Occipital lobe (tissue), 2 donors: ENCODE measurements around the gene GPSM1. TPM values are rescaled to one million over a fixed set of nuclear protein-coding genes. Genes with fewer than 3 reads are reported as not detected.

ENCODE experiments used
- DNase-seq: peaks from one replicate; lab custom pipeline; 2025; lab: John Stamatoyannopoulos, UW
- total RNA-seq: library from RNA; depleted of rRNA; stranded (reverse); fragments of >200 nt; gene quantifications from one replicate; pipeline ENCODE4 v1.2.3, GENCODE V29; 2014

The GPSM1 gene
- total RNA-seq, 1 donor from 2014 or later, result 73.6 TPM

DNA sequence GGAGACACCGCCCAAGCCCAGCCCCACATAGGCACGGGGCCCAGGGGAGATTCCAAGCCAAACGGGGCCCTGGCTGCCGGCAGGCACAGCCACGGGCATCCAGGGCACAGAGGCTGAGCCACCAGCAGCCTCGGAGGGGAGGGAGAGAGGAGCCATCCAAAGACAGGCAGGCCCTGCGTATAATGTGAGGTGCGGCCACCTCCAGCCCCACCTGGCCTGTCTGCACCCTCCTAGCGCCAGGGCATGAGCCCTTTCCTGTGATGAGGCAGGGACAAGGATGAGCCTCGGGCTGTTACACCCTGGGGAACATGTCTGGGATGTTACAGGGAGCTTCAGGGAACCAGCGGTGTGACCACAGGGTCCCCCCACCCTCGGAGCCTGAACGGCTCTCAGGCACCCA is 22.4 kb upstream of the GPSM1 start:
- DNase-seq, result no peak

DNA sequence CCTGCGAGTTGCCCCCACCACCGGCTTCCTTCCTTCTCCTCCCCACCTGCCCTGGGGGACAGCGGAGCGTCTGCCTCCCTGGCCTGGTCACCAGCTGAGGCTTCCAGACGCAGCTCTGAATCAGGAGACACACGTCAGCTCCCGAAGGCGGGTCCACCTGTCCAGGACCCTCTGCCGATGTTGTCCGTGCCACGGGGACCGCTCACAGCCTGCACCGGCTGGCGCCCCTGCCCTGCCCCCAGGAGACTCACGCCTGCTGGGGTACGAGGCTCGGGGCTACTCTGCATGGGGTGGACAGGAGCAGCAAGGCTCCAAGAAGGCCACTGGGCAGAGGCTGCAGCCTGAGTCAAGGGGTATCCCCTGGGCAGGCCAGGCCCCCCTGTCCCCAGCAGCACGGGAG is 21.5 kb upstream of the GPSM1 start:
- no peak for DNase-seq

DNA sequence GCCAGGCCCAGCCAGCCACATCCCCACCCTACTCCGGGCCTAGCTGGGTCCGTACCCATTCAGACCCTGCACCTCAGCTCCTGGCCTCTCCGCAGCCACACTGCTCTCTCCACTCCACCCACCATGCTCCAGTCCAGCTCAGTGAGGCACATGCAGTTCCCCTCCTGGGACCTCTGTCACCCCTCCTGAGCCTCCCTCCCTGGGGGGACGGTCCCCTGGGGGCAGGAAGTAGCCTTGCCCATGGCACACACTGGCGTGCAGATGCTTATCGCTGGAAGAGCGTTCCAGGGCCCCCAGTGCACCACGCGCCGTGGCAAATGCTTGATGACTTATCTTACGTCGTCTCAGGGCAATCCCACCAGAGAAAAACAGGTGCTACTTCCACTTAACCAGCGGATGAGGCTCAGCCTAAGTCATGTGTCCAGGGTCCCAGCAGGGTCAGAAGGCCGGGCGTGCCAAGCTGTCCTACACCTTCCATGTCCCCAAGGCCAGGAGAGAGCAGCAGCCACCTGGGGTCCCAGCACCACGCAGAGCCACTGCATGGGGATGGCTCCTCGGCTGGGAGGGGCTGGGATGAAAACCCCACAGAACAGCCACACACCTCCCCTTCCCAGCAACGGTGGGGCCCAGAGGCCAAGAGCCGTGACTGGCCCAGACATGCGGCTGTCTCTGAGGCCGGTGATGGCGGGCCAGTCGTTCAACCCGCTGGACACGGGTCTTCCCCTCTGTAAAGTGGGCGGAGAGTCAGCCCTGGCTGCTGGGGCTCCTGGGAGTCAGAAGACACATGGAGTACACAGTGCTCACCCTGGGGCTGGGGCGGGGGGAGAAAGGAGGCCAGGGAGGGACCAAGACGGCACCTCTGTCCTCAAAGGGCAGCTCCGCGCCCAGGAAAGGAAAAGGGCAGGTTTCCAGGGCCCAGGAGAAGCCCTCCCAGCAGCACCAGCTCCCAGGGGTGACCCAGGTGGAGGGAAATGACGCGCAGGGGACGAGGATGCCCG is 20.8 kb upstream of the GPSM1 start:
- DNase-seq, result no peak

DNA sequence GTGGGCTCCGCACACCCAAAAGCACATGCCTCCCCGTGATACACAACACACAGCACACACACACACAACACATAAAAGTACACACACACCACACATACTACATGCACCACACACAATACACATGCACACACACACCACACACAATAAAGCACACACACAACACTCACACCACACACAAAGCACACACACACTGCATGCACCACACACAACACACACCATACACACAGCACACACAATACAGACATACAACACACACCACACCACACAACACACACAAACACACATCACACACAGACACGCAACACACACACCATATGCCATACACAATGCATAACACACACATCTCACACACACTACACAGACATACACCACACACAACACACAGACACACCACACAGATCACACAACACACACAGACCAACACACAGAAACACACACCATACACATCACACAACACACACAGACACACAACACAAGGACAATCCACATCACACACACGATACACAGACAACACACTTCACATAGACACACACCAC is 20.1 kb upstream of the GPSM1 start:
- DNase-seq, result no peak

DNA sequence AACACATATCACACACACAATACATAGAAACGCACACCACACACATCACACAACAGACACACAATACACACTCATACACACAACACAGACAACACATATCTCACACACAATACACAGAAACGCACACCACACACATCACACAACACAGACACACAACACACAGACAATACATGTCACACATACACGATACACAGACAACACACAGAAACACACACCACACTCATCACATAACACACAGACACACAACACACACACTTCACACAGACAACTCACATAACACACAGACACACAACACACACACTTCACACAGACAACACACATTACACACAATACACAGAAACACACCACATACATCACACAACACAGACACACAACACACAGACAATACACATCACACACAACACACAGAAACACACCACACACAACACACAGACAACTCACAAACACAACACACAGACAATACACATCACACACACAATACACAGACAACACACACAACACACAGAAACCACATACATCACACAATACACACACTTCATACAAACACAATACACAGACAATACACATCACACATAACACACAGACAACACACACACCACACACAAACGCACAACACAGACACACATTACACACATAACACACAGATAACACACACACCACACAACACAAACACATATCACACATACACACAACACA is 19.2 kb upstream of the GPSM1 start:
- DNase-seq, result no peak

DNA sequence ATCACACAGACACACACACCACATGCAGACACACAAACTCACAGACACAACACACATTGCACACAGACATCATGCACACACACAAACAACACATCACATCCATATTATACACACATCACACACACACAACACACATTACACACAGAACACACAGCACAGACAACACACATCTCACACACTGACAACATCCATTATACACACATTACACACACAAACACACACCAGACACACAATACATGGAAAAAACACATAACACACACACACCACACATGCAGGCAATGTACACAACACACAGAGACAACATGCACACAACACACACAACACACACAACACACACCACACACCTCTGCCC is 18.7 kb upstream of the GPSM1 start:
- DNase-seq, result no peak

DNA sequence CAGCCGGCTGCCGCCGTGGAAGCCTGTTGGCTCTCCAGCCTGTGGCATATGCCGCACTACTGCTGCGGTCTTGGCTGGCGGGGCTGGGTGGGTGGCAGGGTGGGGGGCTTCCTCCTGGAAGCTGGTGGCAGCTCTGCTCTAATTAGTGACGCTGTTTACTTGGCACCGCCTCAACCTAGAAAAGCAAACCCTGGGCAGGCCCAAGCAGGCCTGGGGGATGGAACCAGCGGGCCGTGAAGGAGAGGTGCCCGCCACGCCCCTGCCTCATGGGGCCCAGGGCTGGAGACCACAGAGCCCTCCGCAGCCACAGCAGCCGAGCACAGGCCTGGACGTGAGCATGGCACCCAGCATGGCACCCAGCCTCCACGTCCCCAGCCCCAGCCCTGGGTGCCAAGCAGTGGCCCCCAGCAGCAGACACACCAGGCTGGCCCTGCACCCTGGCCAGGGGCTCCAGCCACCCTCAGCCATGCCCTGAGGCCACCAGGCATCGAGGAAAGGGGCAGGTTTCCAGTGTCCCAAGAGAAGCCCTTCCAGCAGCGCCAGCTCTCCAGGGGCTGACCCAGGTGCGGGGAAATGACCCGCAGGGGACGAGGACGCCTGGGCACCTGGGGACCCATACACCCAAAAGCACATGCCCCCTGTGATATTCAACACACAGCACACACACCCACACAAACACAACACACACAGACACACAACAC is 18.1 kb upstream of the GPSM1 start:
- DNase-seq, result no peak

DNA sequence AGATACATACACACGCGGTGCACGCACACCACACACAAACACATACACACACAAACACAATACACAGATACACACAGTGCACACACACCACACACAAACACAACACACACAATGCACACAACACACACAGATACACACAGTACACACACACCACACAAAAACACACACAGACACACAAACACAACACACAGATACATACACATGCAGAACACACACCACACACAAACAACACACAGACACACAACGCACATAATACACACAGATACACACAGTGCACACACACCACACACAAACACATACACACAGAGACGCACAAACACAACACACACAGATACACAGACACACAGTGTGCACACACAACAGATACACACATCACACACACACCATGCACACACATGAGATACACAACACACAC is 17.5 kb upstream of the GPSM1 start:
- DNase-seq, result no peak

DNA sequence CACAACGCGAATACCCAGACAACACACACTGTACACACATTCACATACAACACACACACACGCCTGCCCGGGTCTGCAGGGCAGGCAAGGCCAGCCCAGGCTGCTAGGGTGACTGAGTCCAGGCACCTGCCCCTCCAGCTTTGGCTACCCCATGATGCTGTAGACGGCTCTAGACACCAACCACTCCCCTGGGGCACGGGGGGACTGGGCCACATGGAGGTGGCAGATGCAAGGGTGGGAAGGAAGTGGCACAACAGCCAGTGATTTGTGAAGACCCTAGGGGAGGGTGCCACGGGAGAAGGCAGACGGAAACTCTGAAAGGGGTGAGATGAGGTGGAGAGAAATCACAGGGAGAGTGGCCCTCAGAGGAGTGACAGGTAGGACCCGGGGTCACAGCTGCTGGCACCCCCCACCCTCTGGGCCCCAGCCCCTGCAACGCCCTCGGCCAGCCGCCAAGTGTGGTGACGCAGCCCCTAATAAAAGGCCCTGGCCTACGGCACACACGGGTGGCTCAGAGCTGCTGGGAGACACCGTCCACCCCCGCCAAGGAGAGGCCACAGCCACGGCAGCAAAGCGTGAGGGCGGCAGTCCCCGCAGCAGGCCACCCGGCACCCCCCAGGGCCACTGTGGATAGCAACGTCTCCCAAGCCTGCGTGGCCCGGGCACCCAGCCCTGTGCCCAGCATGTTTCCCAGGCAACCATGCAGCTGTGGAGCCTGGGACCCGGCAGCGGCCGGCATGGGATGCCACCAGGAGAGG is 16.9 kb upstream of the GPSM1 start:
- DNase-seq, result no peak

DNA sequence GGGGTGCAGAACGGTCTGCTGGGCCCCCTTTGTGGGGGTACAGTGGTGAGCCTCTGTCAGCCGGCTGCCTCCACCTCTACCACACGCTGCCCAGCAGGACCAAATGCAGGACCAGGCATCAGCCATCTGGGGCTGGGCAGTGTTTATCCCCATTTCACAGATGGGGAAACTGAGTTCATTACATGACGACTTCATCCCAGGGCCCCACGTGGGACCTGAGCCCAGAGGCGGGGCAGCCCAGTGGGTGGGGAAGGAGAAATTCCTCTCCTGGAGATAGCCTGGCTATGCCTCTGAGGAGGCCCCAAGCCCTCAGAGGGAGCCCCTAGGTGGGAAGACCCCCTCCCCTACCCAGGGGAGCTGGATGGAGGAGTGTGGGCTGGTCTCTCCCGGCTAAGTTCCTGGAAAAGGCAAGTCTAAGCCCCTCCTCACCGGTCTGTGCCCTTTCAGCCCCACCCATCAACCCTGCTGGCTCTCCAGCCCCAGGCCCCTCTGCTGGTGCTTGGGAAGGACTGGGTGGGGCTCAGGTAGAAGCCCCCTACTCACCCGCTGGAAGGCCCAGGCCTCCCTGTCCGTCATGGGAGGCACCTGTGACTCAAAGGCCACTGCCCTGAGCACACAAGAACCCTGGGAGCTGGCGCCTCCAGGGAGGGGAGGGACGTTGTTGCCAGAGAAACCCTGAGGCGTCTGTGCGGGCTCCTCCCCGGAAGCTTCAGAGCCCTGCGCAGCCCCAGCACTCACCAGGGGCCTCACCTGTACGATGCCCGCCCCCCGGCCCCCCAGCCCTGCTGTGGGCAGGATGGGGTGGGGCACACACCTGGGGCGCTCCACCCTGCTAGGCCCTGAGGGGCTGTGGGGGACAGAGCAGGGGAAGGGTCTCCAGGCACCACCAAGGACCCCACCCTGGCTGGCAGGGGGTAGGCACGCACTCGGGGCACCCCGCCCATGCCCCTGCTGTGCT is 16.0 kb upstream of the GPSM1 start:
- DNase-seq, result no peak

DNA sequence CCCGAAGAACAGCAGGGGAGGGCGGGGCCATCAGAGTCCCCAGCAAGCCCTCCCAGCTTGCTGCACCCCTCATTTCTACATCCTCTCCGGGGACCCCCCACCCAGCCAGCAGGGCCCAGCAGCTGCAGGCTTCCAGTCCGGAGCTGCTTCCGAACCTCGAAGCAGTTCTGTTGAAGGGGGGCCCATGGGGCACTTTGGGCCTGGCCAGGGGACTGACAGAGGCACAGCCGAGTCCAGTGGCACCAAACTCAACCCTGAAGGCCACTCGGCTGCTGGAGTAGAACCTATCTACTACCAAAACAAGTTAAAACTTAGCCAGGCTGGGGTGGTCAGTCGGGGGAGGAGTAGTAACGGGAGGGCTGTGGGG is 15.3 kb upstream of the GPSM1 start:
- DNase-seq, result no peak

DNA sequence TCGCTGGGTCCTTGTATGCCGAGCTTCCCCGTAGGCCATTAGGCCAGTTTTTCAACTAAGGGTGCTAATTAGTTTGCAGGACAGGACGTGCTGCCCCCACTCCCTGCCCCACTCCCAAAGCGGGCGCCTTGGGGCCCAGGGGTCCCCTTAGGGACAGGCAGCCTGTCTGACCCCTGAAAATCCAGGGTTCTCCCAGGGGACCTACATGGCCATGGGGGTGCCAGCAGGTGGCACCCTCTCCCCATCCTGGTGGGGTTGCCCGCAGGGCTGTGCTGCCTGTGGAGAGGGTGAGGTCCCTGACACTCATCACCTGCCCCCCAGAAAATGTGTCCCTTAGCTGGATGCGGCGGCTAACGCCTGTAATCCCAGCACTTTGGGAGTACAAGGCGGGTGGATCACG is 14.9 kb upstream of the GPSM1 start:
- DNase-seq, result no peak

DNA sequence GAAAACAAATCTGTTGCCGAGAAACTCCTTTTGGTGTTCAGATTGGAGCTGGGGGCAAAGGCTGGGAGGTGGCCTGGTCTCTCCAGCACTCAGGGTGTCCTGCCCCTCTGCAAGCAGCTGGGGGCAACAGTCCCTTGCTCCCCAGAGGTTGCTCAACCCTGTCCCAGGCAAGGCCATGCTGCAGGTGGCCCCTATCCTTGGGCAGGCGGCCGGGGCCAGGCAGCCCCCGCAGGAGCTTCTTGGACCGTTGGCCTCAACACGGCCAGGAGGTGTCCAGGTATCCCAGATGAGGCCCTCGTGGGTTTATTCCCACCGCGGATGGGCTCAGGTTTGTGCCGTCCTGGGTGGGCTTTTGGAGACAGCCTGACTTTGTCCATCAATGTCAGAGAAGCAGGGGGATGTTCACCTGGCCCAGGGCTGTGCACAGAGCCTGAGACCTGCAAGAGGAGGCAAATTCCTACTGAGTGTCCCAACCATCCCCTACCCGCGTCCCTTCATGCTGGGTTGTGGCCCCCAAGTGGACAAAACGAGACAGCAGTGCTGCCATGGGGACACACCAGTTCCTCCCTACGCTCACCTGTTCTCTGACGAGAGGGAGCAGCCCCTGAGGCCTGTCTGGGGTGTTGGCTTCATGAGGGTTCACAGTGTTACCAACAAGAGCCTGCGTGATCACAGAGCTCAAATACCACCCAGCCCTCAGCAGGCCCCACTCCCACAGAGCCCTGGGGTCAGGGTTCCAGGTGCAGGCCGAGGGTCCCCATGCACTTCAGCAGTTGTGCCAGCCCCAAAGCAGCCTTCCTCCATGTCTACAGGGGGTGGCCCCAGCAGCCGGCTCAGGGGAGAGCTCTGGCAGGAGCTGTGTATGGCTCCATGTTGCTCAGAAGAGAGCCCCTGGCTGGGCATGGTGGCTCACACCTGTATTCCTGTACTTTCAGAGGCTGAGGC is 14.0 kb upstream of the GPSM1 start:
- DNase-seq, result no peak

DNA sequence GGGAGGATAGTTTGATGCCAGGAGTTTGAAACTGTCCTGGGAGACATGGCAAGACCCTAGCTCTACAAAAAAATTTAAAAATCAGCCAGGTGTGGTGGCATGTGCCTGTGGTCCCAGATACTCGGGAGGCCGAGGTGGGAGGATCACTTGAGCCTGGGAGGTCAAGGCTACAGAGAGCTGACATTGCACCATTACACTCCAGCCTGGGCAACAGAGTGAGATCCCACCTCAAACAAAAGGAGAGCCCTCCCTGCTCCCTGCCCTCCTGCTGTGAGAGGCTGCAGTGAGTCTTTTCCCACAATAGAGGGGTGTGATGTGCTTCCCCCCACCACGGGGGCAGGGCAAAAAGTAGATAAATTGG is 13.3 kb upstream of the GPSM1 start:
- no peak for DNase-seq

DNA sequence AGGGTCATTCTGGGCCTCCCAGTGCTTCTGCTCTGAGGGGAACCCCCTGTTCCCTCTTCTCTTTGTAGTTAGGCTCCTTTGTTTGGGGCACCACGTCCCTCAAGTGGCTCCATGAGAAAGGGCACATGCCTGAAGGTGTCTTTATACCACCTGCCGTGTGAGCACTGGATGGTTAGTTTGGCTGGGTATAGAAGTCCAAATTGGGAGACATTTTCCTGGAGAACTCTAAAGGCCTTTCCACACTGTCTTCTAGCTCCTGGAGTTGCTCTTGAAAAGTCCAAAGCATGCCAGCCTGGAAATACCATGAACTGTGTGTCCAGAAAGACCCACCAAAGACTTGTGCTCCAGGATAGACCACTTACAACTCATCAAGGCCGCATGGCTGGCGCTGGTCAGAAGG is 12.4 kb upstream of the GPSM1 start:
- no peak for DNase-seq

DNA sequence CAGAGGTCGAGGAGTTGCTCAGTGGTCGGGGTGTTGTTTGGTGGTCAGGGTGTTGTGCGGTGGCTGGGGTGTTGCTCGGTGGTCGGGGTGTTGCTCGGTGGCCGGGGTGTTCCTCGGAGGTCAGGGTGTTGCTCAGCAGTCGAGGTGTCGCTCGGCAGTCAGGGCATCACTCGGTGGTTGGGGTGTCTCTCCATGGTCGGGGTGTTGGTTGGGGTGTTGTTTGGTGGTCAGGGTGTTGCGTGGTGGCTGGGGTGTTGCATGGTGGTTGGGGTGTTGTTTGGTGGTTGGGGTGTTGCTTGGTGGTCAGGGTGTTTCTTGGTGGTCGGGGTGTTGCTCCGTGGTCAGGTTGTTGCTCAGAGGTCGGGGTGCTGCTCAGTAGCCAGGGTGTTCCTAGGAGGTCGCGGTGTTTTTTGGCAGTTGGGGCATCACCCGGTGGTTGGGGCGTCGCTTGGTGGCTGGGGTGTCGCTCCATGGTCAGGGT is 11.0 kb upstream of the GPSM1 start:
- DNase-seq, result no peak

DNA sequence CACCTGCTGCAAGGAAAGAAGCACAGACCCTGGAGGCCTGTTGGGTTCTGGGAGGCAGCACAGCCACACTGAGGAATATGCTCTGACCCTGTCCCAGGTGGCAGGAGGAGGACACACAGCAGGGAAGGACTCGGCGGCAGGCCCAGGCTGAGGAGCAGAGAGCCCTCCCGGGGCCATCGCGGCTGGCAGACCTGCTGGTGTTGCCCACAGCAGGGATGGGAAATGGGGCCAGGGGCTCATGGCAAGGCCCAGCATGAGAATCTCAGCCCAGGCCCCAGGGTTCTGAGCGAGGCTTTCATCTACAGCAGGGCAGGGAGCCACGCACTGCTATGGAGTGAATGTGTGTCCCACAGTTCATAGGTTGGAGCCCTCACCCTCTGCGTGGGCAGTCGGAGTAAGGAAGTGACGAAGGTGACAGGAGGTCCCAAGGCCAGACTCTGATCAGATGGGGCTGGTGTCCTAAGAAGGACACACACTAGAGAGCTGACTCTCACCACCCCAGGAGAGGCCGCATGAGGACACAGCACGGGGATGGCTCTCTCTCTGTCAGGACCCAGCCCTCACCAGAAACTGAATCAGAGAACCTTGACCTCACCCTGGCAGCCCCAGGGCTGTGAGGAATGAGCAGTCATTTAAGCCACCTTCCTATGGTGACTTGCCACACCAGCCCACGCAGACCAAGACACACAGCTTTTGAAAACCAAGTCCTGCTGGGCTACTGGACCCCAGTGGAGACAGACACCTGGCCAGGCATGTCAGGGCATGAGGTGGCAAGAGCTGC is 10.3 kb upstream of the GPSM1 start:
- DNase-seq, result no peak

DNA sequence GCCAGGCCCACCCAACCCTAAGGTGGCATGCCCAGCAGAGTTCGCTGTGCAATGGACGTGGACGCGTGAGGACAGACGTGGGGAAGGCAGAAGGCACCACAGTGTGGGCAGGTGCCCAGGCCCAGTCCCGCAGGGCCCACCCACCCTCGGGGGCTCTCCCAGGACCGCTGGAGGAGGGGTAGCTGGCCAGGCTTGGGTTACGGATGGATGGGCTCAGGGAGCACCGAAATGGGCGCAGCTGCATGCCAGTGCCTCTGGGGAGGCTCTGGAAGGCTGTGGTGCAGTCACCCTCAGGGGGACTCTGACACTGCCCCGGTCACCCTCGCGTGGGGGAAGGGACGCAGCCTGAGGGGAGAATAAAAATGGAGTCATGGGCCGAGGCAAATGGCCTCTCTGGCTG is 9.6 kb upstream of the GPSM1 start:
- no peak for DNase-seq
